ENCODE results near the gene SLC16A7.

Gene SLC16A7

DNA sequence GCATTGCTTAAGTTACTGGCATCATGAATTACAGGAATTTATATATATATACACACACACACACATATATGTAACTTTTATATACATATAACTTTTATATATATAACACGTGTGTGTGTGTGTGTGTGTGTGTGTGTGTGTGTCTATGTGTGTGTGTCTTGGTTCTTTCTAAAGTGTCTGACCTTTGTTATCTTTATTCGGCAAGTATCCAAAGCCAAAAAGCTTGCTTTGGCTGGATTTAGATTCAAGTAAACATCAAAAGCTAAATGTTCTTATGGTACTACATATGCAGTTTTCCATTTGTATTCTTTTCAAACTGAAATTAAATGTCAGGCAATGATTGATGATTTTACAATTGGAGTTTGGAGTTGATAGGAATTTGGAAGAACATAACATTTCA lies 69.9 kb downstream of the SLC16A7 start:
- DNase-seq (ENCODE audit: low read depth in 4 of 4, low spot score in 1 of 4), result no peak

DNA sequence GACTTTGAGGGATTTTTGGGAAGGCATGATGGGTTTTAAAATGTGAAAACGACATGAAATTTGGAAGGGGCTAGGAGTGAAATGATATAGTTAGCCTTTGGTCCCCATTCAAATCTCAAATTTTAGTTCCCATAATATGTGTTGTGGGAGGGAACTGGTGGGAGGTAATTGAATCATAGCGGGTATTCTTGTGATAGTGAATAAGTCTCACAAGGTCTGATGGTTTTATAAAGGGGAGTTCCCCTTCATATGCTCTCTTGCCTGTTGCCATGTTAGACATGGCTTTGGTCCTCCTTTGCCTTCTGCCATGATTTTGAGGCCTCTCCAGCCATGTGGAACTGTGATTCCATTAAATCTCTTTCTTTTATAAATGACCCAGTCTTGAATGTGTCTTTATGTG lies 72.8 kb downstream of the SLC16A7 start:
- DNase-seq (ENCODE audit: low read depth in 4 of 4, low spot score in 1 of 4), result no peak

DNA sequence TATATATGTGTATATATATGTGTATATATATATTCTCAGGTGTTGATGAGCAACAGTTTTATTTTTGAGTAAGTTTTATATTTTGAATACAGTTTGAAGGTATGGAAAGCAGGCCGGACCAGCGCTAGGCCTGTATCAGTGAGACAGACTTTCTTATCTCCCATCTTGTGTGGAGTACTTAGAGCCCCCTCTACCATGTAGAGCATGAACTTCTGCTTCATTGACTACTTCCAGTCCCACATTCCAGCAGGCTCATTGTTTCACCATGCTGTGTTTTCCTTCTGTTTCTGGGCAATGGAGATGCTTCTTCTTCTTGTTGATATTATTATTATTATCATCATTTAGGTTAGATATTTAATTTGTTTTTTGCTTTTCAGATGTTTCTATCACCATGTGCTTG lies 76.4 kb downstream of the SLC16A7 start:
- DNase-seq (ENCODE audit: low read depth in 4 of 4, low spot score in 1 of 4), result no peak

DNA sequence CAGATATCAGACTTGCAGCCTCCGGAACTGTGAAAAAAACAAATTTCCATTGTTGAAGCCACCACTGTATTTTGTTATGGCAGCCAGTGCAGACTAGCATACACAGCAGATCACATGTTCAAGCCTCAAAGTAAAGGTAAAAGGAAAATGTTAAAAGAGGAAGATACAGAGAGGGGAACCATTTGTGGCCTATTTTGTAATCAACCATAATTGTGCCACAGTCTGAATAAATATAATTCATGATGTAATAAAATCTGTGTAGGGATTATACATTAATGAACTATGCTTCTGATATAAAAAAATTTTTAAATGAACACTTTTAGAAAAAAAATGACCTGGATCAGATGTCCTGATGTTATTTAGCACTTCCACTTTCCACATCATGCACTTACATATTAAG lies 79.6 kb downstream of the SLC16A7 start:
- DNase-seq (ENCODE audit: low read depth in 4 of 4, low spot score in 1 of 4), result no peak

DNA sequence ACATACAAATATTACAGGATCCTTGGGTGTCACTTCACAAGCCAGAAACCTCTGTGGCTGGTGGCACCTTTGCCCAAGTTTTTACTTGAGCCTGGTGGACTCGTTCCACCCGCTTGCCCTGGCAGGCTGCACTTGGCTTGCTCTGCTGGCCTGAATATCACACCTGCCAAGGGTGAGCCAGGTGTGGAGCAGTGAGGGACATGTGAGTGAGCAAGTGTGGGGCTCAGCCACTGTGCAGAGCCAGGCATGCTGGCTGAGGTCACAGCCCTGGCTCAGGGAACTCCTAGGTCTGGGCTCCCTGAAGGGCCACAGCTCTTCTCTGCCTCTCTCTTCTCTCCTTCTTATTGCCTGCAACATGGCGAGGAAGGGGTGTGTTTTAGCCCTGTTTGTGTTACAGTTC lies 82.0 kb downstream of the SLC16A7 start:
- no peak for DNase-seq (ENCODE audit: low read depth in 4 of 4, low spot score in 1 of 4)

DNA sequence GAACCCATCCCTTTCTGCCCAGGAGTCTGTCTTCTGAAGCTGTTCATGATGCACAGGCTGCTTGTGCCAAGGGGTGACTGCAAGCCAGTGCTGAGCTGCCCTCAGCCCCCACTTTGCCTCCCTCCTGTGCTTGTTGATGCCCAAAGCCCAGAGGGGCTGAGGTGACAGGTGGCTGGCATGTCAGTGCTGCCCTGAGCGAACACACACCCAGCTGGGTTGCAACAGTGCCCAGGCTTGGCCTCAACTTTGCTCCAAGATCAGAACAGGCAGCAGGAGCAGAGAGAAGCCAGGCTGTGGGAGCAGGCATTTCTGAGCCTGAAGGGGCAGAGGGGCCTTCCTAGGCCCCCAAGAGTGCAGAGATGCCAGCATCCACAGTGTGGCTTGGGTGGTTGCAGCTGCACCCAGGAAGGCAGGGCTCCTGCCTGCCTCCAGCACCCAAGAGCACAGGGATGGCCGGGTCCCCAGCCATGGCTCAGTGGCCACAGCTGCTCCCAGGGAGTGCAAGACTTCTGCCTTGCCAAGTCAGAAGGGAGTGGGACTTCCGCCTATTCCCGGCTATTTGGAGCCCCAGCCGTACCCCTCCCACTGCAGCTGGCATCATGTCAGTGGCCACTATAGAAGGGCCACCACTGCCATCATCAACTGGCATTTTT lies 83.1 kb downstream of the SLC16A7 start:
- DNase-seq (ENCODE audit: low read depth in 4 of 4, low spot score in 1 of 4), result no peak

DNA sequence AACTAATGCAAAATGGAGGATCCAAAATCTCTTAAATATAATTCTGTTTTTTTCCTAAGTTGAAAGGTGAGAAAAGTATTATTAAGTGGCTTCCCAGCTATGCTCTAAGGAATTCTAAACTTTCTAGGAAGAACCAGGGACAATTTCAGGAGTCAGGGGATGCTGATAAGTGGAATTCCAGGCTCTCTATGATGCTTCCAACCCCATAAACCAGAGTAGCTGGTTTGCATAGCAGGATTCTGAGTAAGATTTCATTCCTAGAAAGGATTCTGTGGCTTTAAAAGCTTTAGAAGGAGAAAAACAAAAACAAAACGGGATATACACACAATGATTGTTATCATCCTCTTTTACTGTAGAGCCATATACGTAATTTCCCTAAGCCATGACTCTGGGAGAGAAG lies 93.9 kb downstream of the SLC16A7 start:
- no peak for DNase-seq (ENCODE audit: low read depth in 4 of 4, low spot score in 1 of 4)

DNA sequence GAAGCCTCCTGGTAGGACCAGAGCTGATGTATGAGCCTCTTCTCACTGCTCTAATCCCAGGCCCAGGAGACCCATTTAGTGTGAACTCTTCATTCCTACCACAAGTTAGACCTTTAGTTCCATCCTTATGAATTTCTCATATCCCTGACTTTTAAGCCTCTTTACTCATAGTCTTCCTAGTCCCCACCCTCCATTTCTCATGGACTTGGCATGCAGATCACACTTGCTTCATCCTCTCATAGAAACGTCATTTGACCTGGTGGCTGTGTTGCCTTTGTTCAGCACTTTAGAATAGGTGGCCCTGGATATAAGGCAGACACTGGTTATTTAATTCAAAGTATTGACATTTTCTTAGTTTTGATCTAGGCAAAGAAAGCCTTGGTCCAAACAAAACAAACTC lies 99.5 kb downstream of the SLC16A7 start:
- DNase-seq (ENCODE audit: low read depth in 4 of 4, low spot score in 1 of 4), result no peak

DNA sequence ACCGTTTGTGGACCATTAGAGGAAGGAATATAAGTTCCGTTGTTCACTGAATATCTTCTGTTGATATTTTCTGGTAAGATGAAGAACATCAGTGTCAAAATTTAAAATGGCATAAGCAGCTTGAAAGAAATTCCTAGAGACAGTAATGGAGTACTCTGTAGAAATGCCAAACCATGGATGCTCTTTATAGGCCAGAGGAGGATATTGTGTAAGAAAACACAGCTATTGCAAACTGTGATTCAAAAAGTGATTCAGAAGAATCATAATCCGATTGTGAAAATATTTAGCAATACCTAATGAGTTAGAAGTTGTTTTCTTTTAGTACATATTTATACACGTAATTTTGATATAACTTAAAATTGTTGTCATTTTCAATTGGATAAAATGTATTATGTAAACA lies 102.8 kb downstream of the SLC16A7 start:
- no peak for DNase-seq (ENCODE audit: low read depth in 4 of 4, low spot score in 1 of 4)

DNA sequence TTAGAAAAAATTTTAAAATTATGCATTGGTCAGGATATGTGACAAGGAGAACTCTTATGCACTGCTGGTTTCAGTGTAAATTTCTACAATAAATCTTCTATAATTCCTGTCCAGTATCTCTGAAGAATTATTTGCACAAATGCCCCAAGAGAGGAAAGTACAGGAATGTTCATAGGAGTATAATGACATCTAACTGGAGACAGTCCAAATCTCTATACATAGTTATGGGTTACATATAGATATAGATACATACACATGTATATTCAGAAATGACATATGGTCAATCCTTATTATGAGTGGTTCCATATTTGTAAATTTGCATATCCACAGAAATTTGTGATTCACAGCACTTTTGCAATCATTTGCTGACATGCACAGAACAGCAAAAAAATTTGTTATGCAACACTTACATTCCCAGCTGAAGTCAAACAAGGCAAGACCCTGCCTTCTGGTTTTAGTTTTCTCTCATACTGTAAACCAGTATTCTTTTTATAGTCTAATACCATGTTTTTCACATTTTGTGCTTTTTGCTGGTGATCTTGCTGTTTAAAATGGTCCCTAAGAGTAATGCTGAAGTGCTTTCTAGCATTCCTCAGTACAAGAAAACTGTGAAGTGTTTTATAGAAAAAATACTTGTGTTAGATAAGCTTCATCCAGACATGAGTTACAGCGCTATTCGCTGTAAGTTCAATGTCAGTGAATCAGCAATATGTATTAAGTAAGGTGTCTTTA lies 103.8 kb downstream of the SLC16A7 start:
- no peak for DNase-seq (ENCODE audit: low read depth in 4 of 4, low spot score in 1 of 4)

DNA sequence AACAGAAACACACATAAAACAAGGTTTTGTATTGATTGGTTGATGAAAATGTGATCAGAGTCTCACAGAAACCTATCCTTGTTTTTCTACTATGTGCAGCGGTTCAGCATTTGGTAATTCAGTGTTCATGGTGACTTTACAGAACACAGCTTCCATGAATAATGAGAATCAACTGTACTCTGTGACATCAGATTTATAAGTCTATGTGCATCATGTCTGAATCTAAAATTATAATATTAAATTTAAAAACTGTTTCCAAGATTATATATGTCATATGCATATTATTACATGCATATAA lies 104.3 kb downstream of the SLC16A7 start:
- no peak for DNase-seq (ENCODE audit: low read depth in 4 of 4, low spot score in 1 of 4)

DNA sequence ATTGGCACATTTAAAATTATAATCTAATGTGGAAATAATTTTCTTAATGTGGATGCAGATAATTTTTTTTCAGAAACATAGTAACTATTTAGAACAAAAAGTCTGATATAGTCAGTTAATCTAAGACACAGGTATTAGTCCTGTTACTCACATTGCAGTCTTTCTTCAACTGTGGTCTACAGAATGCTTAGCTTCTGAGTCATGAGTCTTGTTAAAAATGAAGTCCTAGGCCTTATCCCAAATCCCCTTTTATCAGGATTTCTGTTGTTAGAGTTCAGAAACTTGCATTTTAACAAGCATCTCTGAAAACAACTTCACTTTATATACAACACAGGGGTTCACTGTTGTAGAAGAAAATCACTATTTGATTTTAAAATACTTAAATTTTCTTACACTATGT lies 112.2 kb downstream of the SLC16A7 start:
- DNase-seq (ENCODE audit: low read depth in 4 of 4, low spot score in 1 of 4), result no peak

DNA sequence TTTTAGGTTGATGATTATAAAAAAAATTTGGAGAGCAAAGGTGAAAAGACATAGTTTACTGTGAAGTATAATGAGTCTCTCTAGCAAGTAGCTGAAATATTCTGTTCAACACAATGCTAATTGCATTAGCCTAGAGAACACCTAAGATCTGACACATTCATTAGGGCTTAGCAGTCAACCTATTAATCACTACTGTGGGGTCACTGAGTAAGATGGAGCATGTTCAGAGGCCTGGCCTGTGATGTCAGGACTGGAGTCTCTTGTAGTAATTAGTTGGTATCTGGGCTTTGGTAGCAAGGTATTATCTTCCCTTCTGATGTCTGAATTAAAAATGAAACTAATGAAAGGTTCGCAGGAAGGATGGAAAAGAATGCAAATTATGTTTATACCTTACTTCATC lies 112.7 kb downstream of the SLC16A7 start:
- no peak for DNase-seq (ENCODE audit: low read depth in 4 of 4, low spot score in 1 of 4)

DNA sequence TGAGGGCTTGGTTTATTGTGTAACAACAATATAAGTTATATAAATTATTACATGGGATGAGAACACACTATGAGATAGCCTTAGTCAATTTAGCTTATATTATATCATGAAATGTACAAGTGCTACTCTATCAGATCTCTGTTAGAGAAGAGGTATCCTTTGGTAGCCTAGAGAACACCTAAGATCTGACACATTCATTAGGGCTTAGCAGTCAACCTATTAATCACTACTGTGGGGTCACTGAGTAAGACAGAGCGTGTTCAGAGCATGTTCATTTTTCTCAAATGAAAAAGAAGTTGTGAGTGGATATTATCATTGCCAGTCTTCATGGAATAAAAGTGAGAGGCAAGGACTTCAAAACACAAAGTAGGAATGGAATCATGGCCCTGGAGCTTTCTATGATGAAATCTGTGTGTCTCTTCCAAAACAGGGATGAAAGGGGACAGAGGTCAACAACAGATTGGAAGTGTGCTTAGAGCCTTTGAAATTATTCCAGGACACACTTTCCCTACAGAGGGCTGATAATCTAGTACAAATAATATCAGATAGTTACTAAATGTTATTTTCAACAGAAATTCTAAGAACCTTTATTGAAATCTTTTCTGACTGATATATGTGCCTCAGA lies 114.3 kb downstream of the SLC16A7 start:
- no peak for DNase-seq (ENCODE audit: low read depth in 4 of 4, low spot score in 1 of 4)

DNA sequence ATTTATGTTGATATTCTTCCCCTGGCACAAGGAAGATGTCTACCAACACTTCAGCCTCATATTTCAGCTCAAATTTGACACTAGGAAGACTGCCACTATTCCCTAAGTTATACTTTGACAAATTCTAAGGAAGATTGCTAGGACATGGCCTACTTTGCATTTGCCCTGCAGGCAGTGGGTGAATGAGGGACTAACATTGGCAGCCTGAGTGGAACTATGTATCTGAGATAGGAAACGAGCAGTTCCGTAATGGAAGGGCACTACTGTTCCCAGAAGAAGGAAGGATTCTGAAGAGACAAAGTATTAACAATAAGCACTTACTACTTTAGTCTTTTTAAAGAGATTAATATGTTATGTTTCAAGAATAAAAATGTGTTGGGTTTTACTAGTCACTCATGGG lies 115.1 kb downstream of the SLC16A7 start:
- DNase-seq (ENCODE audit: low read depth in 4 of 4, low spot score in 1 of 4), result no peak

DNA sequence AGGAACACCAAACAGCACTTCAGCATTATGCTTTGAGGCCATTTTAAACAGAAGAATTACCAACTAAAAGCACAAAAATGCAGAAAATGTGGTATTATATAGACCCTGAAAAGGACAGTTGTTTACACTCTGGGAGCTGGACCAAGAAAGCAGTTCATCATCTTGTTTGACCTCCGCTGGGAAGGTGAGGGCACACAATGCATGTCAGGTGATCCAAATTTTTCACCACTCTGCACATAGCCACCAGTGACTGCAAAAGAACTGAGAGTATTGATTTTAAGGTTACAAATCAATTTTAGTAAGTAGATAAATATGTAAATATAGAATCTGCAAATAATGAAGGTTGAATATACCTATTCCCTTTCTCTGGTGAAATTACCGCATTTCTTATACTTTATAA lies 119.6 kb downstream of the SLC16A7 start:
- no peak for DNase-seq (ENCODE audit: low read depth in 4 of 4, low spot score in 1 of 4)

DNA sequence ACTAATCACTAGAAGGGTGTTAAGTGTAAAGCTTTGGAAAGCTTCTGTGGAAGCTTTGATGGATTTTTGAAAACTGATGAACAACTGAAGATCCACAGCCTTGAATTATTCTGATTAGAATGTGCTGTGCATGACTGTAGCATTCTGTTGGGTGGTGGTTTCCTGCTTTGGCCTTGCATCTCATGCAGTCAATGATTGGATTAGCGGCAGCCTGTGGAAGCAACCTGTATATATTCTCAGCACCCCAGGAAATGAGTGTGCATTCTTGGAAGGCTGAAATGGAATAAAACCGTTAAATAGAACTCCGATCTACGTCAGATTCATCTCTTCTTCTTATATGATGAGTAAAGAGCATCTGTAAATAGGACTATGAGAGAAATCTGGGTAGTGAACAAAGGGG lies 120.2 kb downstream of the SLC16A7 start:
- no peak for DNase-seq (ENCODE audit: low read depth in 4 of 4, low spot score in 1 of 4)

DNA sequence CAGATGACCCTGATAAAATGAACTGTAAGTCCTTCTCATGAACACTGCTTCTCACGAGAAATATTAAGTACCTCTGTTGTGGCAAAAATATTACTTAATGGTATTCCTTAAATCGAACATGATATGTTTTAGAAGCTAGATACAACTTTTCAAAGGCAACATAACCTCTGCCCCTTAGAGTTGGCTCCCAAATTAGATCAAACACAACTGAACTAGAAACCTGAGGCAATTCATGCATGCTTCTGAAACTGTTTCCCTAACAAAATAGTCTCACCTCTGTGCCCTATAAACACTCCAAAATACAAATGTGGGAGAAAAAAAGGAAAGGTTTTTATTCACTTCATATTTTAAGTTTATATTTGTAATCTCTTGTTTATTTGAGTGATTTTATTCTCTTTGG lies 121.6 kb downstream of the SLC16A7 start:
- no peak for DNase-seq (ENCODE audit: low read depth in 4 of 4, low spot score in 1 of 4)

DNA sequence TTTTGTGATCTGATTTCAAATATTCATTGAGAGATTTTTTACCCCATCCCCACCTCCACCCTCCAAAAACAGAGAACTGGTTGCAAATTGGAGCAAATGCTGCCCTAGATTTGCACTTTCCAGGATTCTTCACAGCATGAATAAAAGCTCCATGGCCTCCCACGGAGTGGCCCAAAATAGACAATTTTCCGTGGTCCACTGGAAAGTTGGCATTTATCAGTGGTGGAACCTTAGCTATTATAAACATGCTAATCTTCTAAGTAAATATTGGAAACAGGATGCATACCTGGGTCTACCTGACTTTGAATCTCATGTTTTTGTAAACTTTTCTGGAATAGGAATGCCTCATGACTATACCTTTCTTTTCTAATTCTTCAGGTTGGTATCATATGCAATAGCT lies 123.9 kb downstream of the SLC16A7 start:
- no peak for DNase-seq (ENCODE audit: low read depth in 4 of 4, low spot score in 1 of 4)

DNA sequence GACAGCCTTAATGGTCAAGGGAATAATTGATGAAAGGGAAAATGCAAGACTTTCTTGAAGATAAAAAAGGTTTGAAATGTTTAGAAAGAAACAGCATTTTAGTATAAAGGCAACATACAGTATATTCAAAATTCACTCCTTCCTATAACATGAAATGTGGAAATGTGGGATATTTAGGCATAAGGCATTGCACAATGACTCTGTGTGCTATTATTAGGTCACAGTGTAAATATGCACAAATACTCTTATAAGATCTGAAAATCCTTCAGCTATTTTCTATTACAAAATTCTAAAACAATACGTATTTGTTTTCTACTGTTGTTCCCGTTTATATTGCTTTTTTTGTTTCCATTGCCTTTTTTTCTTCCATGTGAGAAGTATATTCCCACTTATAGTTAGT lies 127.7 kb downstream of the SLC16A7 start:
- no peak for DNase-seq (ENCODE audit: low read depth in 4 of 4, low spot score in 1 of 4)

DNA sequence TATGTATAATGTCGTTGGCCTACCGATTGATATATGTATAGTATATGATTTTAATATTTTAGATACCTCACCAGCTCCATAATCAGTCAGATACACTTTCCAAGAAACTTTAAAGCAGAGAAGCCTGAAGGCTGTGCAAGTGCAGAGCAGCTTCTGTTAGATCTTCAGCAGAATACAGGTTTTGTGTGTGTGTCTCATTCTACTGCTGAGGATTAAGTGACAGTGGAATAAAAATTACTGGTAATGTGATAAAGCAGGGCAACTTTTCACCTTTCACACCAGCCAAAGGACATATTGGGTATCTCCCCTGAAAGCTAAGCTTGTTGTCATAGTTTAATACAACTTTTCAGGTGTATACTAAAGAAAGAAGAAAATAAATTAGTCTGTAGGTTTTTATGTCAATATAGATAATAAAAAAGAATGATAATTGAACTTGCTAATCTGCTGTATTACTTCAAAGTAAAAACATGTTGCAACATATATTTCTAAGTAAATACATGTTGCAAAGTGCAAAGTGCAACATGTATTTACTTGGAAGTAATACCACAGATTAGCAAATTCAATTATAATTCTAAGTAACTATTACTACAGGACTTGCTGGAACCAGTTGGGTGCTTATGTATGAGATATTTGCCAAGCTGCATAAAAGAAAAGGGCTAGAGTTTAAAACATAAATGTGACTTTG lies 128.3 kb downstream of the SLC16A7 start:
- no peak for DNase-seq (ENCODE audit: low read depth in 4 of 4, low spot score in 1 of 4)

DNA sequence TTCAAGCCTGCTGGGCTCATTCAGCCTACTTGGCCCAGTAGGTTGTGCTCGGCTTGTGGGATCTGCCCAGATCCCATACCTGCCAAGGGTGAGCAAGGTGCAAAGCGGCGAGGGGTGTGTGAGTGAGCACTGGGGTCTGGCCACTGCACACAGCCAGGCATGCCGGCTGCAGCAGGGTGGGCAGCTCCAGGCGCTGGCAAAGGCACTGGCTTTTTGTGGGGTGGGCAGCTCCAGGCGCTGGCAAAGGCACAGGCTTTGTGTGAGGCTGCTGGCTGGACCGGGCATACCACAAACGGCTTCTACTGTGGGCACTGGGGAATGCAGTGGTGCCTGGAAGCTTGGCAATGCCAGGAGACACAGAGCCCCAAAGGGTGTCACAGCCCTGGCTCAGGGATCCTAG lies 137.4 kb downstream of the SLC16A7 start:
- no peak for DNase-seq (ENCODE audit: low read depth in 4 of 4, low spot score in 1 of 4)

Data from stimulated activated CD4-positive, alpha-beta T cell treated with anti-CD3 and anti-CD28 coated beads, Interleukin-1b, Interleukin-23, amount 100 ng/mL, for 24 hours (primary cell).